GM19324 (cell line): ENCODE results near the gene U2AF1L4.
"Not testable (repeated sequence)": the region's sequence is repeated elsewhere in the genome, so short reads cannot be mapped to it uniquely, and the experiment has no call there.

Experiments
- ATAC-seq: cut with Tn5 transposase; IDR thresholded peaks from one replicate; pipeline ENCODE4 v1.9.1; 2021; ENCODE audit warnings: mild to moderate bottlenecking, moderate library complexity; ENCODE audit not compliant: unreplicated experiment, low FRiP score

The U2AF1L4 gene

GRCh38 chr19:35729021-35729420 lies 16.2 kb downstream of the U2AF1L4 start:
- no peak for ATAC-seq

- no peak for ATAC-seq
Observed at GRCh38 chr19:35727956-35728706, 17.1 kb downstream of the U2AF1L4 start.

GRCh38 chr19:35727053-35727955 lies 17.9 kb downstream of the U2AF1L4 start:
- ATAC-seq = no peak

- ATAC-seq = no peak
Observed at GRCh38 chr19:35725216-35725861, 19.9 kb downstream of the U2AF1L4 start.

GRCh38 chr19:35724560-35724959 lies 20.7 kb downstream of the U2AF1L4 start:
- no peak for ATAC-seq

- not testable (repeated sequence) for ATAC-seq
Observed at GRCh38 chr19:35724132-35724531, 21.1 kb downstream of the U2AF1L4 start.

GRCh38 chr19:35723671-35724070 lies 21.5 kb downstream of the U2AF1L4 start:
- ATAC-seq = no peak

- ATAC-seq = no peak
Observed at GRCh38 chr19:35722897-35723296, 22.3 kb downstream of the U2AF1L4 start.

GRCh38 chr19:35722461-35722860 lies 22.8 kb downstream of the U2AF1L4 start:
- no peak for ATAC-seq

- no peak for ATAC-seq
Observed at GRCh38 chr19:35721374-35721773, 23.8 kb downstream of the U2AF1L4 start.

GRCh38 chr19:35720648-35721047 lies 24.6 kb downstream of the U2AF1L4 start:
- no peak for ATAC-seq

GRCh38 chr19:35720163-35720524 lies 25.1 kb downstream of the U2AF1L4 start:
- no peak for ATAC-seq

GRCh38 chr19:35719402-35720162 lies 25.6 kb downstream of the U2AF1L4 start:
- no peak for ATAC-seq

- peak; percentile 2 for ATAC-seq
Observed at GRCh38 chr19:35718345-35719041, 26.7 kb downstream of the U2AF1L4 start.

GRCh38 chr19:35717665-35718344 lies 27.4 kb downstream of the U2AF1L4 start, which contains the start of gene KMT2B:
TSS of gene KMT2B (plus strand) at chr19:35718003. CDS start at chr19:35718019, 16 bp downstream.
- ATAC-seq = no peak

GRCh38 chr19:35716801-35717664 lies 28.2 kb downstream of the U2AF1L4 start:
- ATAC-seq = peak; percentile 77

GRCh38 chr19:35715981-35716800 lies 29.0 kb downstream of the U2AF1L4 start:
- ATAC-seq = no peak
